ENCODE measurements around the gene SLC4A3.
A peak's percentile ranks its signal among the peaks of the same experiment; 100 is the strongest.

Gene SLC4A3

GRCh38 chr2:219638217-219638947, 11.0 kb downstream of the SLC4A3 start:
- Histone ChIP-seq H4K20me1 (ENCODE audit: insufficient read depth, low read length) (no peaks in the 10 kb centered on the region), H2AFZ (ENCODE audit: low read depth, low read length) (no peak overlapping the region), H3K9ac (ENCODE audit: low read length) (no peak overlapping the region), H3K79me2 (ENCODE audit: low read length) (no peaks in the 10 kb centered on the region), H3K4me3 (ENCODE audit: low read length) (peak overlapping the region; percentile 73), H3K4me2 (ENCODE audit: low read length) (peak overlapping the region; percentile 93), H3K27me3 (ENCODE audit: low read depth, low read length) (peaks cover 7% of the 10 kb centered on the region; the same call in 1 of the 2 replicates), H3K4me1 (ENCODE audit: low read length) (peaks cover 23% of the 10 kb centered on the region), H3K36me3 (replicated peaks; ENCODE audit: low read depth, low read length) (no peaks in the 10 kb centered on the region), H3K9me3 (ENCODE audit: insufficient read depth, low read length) (no peaks in the 10 kb centered on the region), H3K27ac (ENCODE audit: low read length) (no peak overlapping the region; the same call in 1 of the 2 replicates)
- TF ChIP-seq EZH2phosphoT487 (IDR thresholded peaks at IDR 0.05; ENCODE audit: low read depth) (no peak), CTCF (IDR thresholded peaks at IDR 0.05; ENCODE audit: low read depth, low read length) (peak; percentile 24; the same call in 1 of the 2 replicates)

GRCh38 chr2:219638948-219639755, 11.7 kb downstream of the SLC4A3 start:
- H2AFZ ChIP-seq (ENCODE audit: low read depth, low read length), result no peak overlapping the region
- H3K4me2 ChIP-seq (ENCODE audit: low read length), result peak overlapping the region; percentile 93
- peaks cover 7% of the 10 kb centered on the region; the same call in 1 of the 2 replicates for H3K27me3 ChIP-seq (ENCODE audit: low read depth, low read length)
- H3K4me3 ChIP-seq (ENCODE audit: low read length), result peak overlapping the region; percentile 73
- peaks cover 23% of the 10 kb centered on the region for H3K4me1 ChIP-seq (ENCODE audit: low read length)
- H3K36me3 ChIP-seq (replicated peaks; ENCODE audit: low read depth, low read length), result no peaks in the 10 kb centered on the region
- H3K27ac ChIP-seq (ENCODE audit: low read length), result no peak overlapping the region; the same call in 1 of the 2 replicates
- H4K20me1 ChIP-seq (ENCODE audit: insufficient read depth, low read length), result no peaks in the 10 kb centered on the region
- TF ChIP-seq CTCF (IDR thresholded peaks at IDR 0.05; ENCODE audit: low read depth, low read length) (no peak), EZH2phosphoT487 (IDR thresholded peaks at IDR 0.05; ENCODE audit: low read depth) (no peak)
- no peaks in the 10 kb centered on the region for H3K79me2 ChIP-seq (ENCODE audit: low read length)
- H3K9ac ChIP-seq (ENCODE audit: low read length), result no peak overlapping the region
- no peaks in the 10 kb centered on the region for H3K9me3 ChIP-seq (ENCODE audit: insufficient read depth, low read length)

- Histone ChIP-seq H3K9me3 (ENCODE audit: insufficient read depth, low read length) (no peaks in the 10 kb centered on the region), H3K27me3 (ENCODE audit: low read depth, low read length) (peaks cover 7% of the 10 kb centered on the region; the same call in 1 of the 2 replicates), H3K9ac (ENCODE audit: low read length) (no peak overlapping the region), H3K27ac (ENCODE audit: low read length) (no peak overlapping the region), H3K36me3 (replicated peaks; ENCODE audit: low read depth, low read length) (no peaks in the 10 kb centered on the region), H3K4me1 (ENCODE audit: low read length) (peaks cover 23% of the 10 kb centered on the region), H2AFZ (ENCODE audit: low read depth, low read length) (no peak overlapping the region), H3K79me2 (ENCODE audit: low read length) (no peaks in the 10 kb centered on the region), H4K20me1 (ENCODE audit: insufficient read depth, low read length) (no peaks in the 10 kb centered on the region), H3K4me2 (ENCODE audit: low read length) (no peak overlapping the region), H3K4me3 (ENCODE audit: low read length) (no peak overlapping the region)
- TF ChIP-seq EZH2phosphoT487 (IDR thresholded peaks at IDR 0.05; ENCODE audit: low read depth) (no peak), CTCF (IDR thresholded peaks at IDR 0.05; ENCODE audit: low read depth, low read length) (no peak)
Observed at GRCh38 chr2:219641390-219642068, 14.1 kb downstream of the SLC4A3 start.

Data from OCI-LY3 (cell line).